GM23248 (cell line): ENCODE data around the gene GPC3.

Experiments
- EZH2 ChIP-seq: fragments of 200-600 bp; sonication (generic); IDR thresholded peaks from 2 replicates; pipeline ENCODE4 v1.6.1; 2018; ENCODE audit warnings: antibody characterized with exemption, mild to moderate bottlenecking; ENCODE audit not compliant: insufficient read depth, poor library complexity, severe bottlenecking
- EZH2phosphoT487 ChIP-seq: fragments of 200-600 bp; sonication (generic); IDR thresholded peaks from 2 replicates; pipeline ENCODE4 v1.6.1; 2018; ENCODE audit warnings: antibody characterized with exemption, moderate library complexity, mild to moderate bottlenecking, low read depth; ENCODE audit not compliant: insufficient read depth

GRCh38 chrX:133544115-133544514, 441.3 kb downstream of the GPC3 start:
- TF ChIP-seq EZH2 (no peak), EZH2phosphoT487 (no peak)
